IMR-90 (cell line): ENCODE measurements around the gene BPTF. TPM values are rescaled to one million over a fixed set of nuclear protein-coding genes. Genes with fewer than 3 reads are reported as not detected.

Experiments used
- ATAC-seq: fragments of 200-7000 bp; cut with Tn5 transposase; 2 replicates; pipeline ENCODE4 v1.9.1; 2020; ENCODE audit warnings: low read depth, mild to moderate bottlenecking, moderate library complexity
- BruUV-seq: library from RNA; stranded (reverse); fragments of 400-500 nt; replicated peaks from 2 replicates; lab custom pipeline; 2021; lab: Mats Ljungman, UMichigan
- CTCF ChIA-PET: fragments of 300-600 bp; formaldehyde crosslinking; extraction: SDS; loops from one replicate; lab custom pipeline; 2021; ENCODE audit warnings: antibody characterized with exemption; lab: Yijun Ruan, JAX
- POLR2A ChIA-PET: fragments of 300-600 bp; sonication (Branson Sonifier 250); formaldehyde crosslinking; loops from one replicate; lab custom pipeline; 2022; ENCODE audit warnings: antibody characterized with exemption; ENCODE audit not compliant: unreplicated experiment; lab: Charles Lee
- DNase-seq: peaks from one replicate; pipeline ENCODE4 v3.0.0; 2013
- H2AFZ ChIP-seq: replicated peaks from 2 replicates; pipeline ENCODE3; 2013; ENCODE audit warnings: low read length, mild to moderate bottlenecking; ENCODE audit not compliant: poor library complexity
- H2AK5ac ChIP-seq: 2 replicates; pipeline ENCODE4 v1.6.1; 2013; ENCODE audit warnings: low read depth, low read length, inconsistent platforms
- H2AK9ac ChIP-seq: replicated peaks from 2 replicates; pipeline ENCODE3; 2013; ENCODE audit warnings: mild to moderate bottlenecking, low read depth, low read length, moderate library complexity; ENCODE audit not compliant: poor library complexity
- H2BK120ac ChIP-seq: 2 replicates; pipeline ENCODE4 v1.6.1; 2013; ENCODE audit warnings: low read depth, low read length, inconsistent platforms
- H2BK15ac ChIP-seq: 3 replicates; pipeline ENCODE4 v1.6.1; 2013; ENCODE audit warnings: low read depth, low read length, inconsistent platforms
- H2BK20ac ChIP-seq: 2 replicates; pipeline ENCODE4 v1.6.1; 2013; ENCODE audit warnings: low read depth, mild to moderate bottlenecking, inconsistent platforms, low read length, moderate library complexity
- H2BK5ac ChIP-seq: 2 replicates; pipeline ENCODE4 v1.6.1; 2013; ENCODE audit warnings: mild to moderate bottlenecking, low read depth, low read length, inconsistent platforms; ENCODE audit not compliant: poor library complexity, severe bottlenecking
- H3K14ac ChIP-seq: replicated peaks from 2 replicates; pipeline ENCODE4 v1.6.1; 2013; ENCODE audit warnings: low read depth, low read length, inconsistent platforms
- H3K18ac ChIP-seq: 2 replicates; pipeline ENCODE4 v1.6.1; 2013; ENCODE audit warnings: low read depth, low read length, control low read depth
- H3K23ac ChIP-seq: 2 replicates; pipeline ENCODE4 v1.6.1; 2013; ENCODE audit warnings: low read depth, low read length, inconsistent platforms
- H3K27ac ChIP-seq: 2 replicates; pipeline ENCODE4 v1.5.1; 2013; ENCODE audit warnings: mild to moderate bottlenecking, control low read depth, low read length; ENCODE audit not compliant: insufficient read depth
- H3K27me3 ChIP-seq: 2 replicates; pipeline ENCODE4 v1.6.1; 2013; ENCODE audit warnings: low read length; ENCODE audit not compliant: control insufficient read depth, insufficient read depth
- H3K36me3 ChIP-seq: 2 replicates; pipeline ENCODE4 v1.6.1; 2013; ENCODE audit warnings: low read length, mixed read lengths; ENCODE audit not compliant: control insufficient read depth, insufficient read depth
- H3K4ac ChIP-seq: 2 replicates; pipeline ENCODE4 v1.6.1; 2013; ENCODE audit warnings: low read depth, low read length, inconsistent platforms
- H3K4me1 ChIP-seq: 2 replicates; pipeline ENCODE4 v1.6.1; 2013; ENCODE audit warnings: low read length, mixed read lengths; ENCODE audit not compliant: control insufficient read depth, insufficient read depth
- H3K4me2 ChIP-seq: 2 replicates; pipeline ENCODE4 v1.6.1; 2013; ENCODE audit warnings: low read depth, mild to moderate bottlenecking, control low read depth, low read length, moderate library complexity
- H3K4me3 ChIP-seq: 2 replicates; pipeline ENCODE4 v1.5.1; 2013; ENCODE audit warnings: low read depth, mild to moderate bottlenecking, control low read depth, low read length, moderate library complexity; ENCODE audit not compliant: insufficient read depth
- H3K56ac ChIP-seq: 2 replicates; pipeline ENCODE4 v1.6.1; 2013; ENCODE audit warnings: low read length, inconsistent platforms; ENCODE audit not compliant: insufficient read depth; ENCODE audit errors: extremely low read depth
- H3K79me1 ChIP-seq, 2 experiments: 2 replicates each; pipeline ENCODE4 v1.6.1; 2013; ENCODE audit warnings: low read length in 2 of 2, inconsistent platforms in 1 of 2, low read depth in 1 of 2
- H3K9ac ChIP-seq: 2 replicates; pipeline ENCODE4 v1.6.1; 2013; ENCODE audit warnings: low read depth, low read length, control low read depth
- H3K9me1 ChIP-seq: 2 replicates; pipeline ENCODE4 v1.6.1; 2013; ENCODE audit warnings: low read length, inconsistent platforms; ENCODE audit not compliant: insufficient read depth
- H3K9me3 ChIP-seq: 2 replicates; pipeline ENCODE4 v1.6.1; 2013; ENCODE audit warnings: low read length; ENCODE audit not compliant: control insufficient read depth, insufficient read depth
- H4K20me1 ChIP-seq: 2 replicates; pipeline ENCODE4 v1.6.1; 2013; ENCODE audit warnings: low read length, inconsistent platforms; ENCODE audit not compliant: insufficient read depth
- H4K5ac ChIP-seq: 2 replicates; pipeline ENCODE4 v1.6.1; 2013; ENCODE audit warnings: mild to moderate bottlenecking, low read depth, low read length, control low read depth
- H4K8ac ChIP-seq, 2 experiments: 2 replicates each; pipeline ENCODE4 v1.6.1; 2013; ENCODE audit warnings: low read depth in 2 of 2, low read length in 2 of 2, control low read depth in 1 of 2, inconsistent platforms in 1 of 2
- H4K91ac ChIP-seq: 2 replicates; pipeline ENCODE4 v1.6.1; 2013; ENCODE audit warnings: low read depth, low read length, inconsistent platforms; ENCODE audit not compliant: insufficient read depth
- BHLHE40 ChIP-seq: fragments of 150-350 bp; IDR thresholded peaks from 2 replicates; pipeline ENCODE4 v1.6.1; 2016; ENCODE audit warnings: mild to moderate bottlenecking, low read depth, low read length
- CEBPB ChIP-seq: IDR thresholded peaks from 2 replicates; pipeline ENCODE4 v1.6.1; 2012; ENCODE audit warnings: low read depth, low read length, improper control_type of control experiment
- CHD1 ChIP-seq: IDR thresholded peaks from 2 replicates; pipeline ENCODE4 v1.6.1; 2012; ENCODE audit warnings: low read depth, low read length, improper control_type of control experiment
- CTCF ChIP-seq: conservative IDR thresholded peaks from 2 replicates; pipeline ENCODE4 v1.5.1; 2012; ENCODE audit warnings: mild to moderate bottlenecking, low read depth, low read length, improper control_type of control experiment
- ELK1 ChIP-seq: fragments of 150-350 bp; IDR thresholded peaks from 2 replicates; pipeline ENCODE4 v1.6.1; 2016; ENCODE audit warnings: low read depth, mild to moderate bottlenecking, low read length, moderate library complexity, borderline replicate concordance
- FOS ChIP-seq: fragments of 150-350 bp; IDR thresholded peaks from 2 replicates; pipeline ENCODE4 v1.6.1; 2016; ENCODE audit warnings: low read depth, low read length
- MAZ ChIP-seq: IDR thresholded peaks from 2 replicates; pipeline ENCODE4 v1.6.1; 2012; ENCODE audit warnings: low read depth, mild to moderate bottlenecking, low read length, improper control_type of control experiment, moderate library complexity, borderline replicate concordance
- MXI1 ChIP-seq: IDR thresholded peaks from 2 replicates; pipeline ENCODE4 v1.6.1; 2012; ENCODE audit warnings: low read depth, mild to moderate bottlenecking, low read length, moderate library complexity, borderline replicate concordance
- NFE2L2 ChIP-seq: fragments of 150-350 bp; IDR thresholded peaks from 2 replicates; pipeline ENCODE4 v1.6.1; 2016; ENCODE audit warnings: low read depth, mild to moderate bottlenecking, low read length
- RAD21 ChIP-seq: IDR thresholded peaks from 2 replicates; pipeline ENCODE4 v1.6.1; 2012; ENCODE audit warnings: low read length, improper control_type of control experiment
- RCOR1 ChIP-seq: IDR thresholded peaks from 2 replicates; pipeline ENCODE4 v1.6.1; 2012; ENCODE audit warnings: mild to moderate bottlenecking, low read length, improper control_type of control experiment; ENCODE audit not compliant: insufficient replicate concordance
- RFX5 ChIP-seq: IDR thresholded peaks from 2 replicates; pipeline ENCODE4 v1.8.0; 2012; ENCODE audit warnings: low read depth, mild to moderate bottlenecking, low read length, moderate library complexity
- SMC3 ChIP-seq: fragments of 150-350 bp; IDR thresholded peaks from 2 replicates; pipeline ENCODE4 v1.6.1; 2016; ENCODE audit warnings: low read depth, mild to moderate bottlenecking, antibody characterized with exemption, low read length, moderate library complexity
- USF2 ChIP-seq: fragments of 150-350 bp; IDR thresholded peaks from 2 replicates; pipeline ENCODE4 v1.6.1; 2017; ENCODE audit warnings: mild to moderate bottlenecking, antibody characterized with exemption, low read length, low read depth
- WGBS, 2 experiments: methylation state at CpG; one replicate each; pipeline versions ENCODE4 v1.1.5 to v1.1.7; 2013; ENCODE audit warnings: missing lambda C conversion rate in 2 of 2; ENCODE audit not compliant: insufficient read length in 1 of 2; ENCODE audit errors: extremely low coverage in 2 of 2; 5-methylcytosine and 5-hydroxymethylcytosine counted together
- dilution Hi-C: fragments of 300-500 bp; cut with HindIII; formaldehyde crosslinking; loops from one replicate; pipeline ENCODE4 v1.14.3; 2018; ENCODE audit warnings: low sequenced_read_pairs; ENCODE audit not compliant: unreplicated experiment
- in situ Hi-C: fragments of 300-500 bp; cut with MboI; formaldehyde crosslinking; loops from 3 replicates; pipeline ENCODE4 v1.14.3; 2019; ENCODE audit warnings: low sequenced_read_pairs, inconsistent platforms, mixed read lengths
- intact Hi-C: fragments of 100-400 bp; cut with micrococcal nuclease; formaldehyde crosslinking; loops from 2 replicates; pipeline ENCODE4 v1.10.0; 2022
- polyA plus RNA-seq, 3 experiments: library from polyadenylated mRNA; depleted of rRNA; stranded (reverse); fragments of >200 nt; gene quantifications; 2 replicates each; pipeline ENCODE4 v1.2.3, GENCODE V29; 2012; ENCODE audit warnings: low replicate concordance in 1 of 3
- total RNA-seq: library from RNA; depleted of rRNA; stranded (reverse); fragments of >200 nt; gene quantifications from 2 replicates; pipeline ENCODE4 v1.2.3, GENCODE V29; 2012

Gene BPTF
- total and polyA plus RNA-seq, 2 of the 4 experiments (the other 2 are of a cell fraction), result 32.3 to 35.7 TPM

GRCh38 chr17:67818110-67819002 lies 6.9 kb upstream of the BPTF start:
- Histone ChIP-seq H2BK20ac (no peak overlapping the region), H4K8ac (no peak overlapping the region), H3K9me1 (no peaks in the 10 kb centered on the region), H4K91ac (no peak overlapping the region), H3K18ac (no peak overlapping the region), H3K4me2 (no peak overlapping the region), H3K23ac (no peak overlapping the region), H2AK9ac (no peak overlapping the region), H3K4me3 (no peak overlapping the region), H3K14ac (no peak overlapping the region), H2BK5ac (no peak overlapping the region), H3K9ac (no peak overlapping the region), H3K9me3 (no peaks in the 10 kb centered on the region), H4K20me1 (no peaks in the 10 kb centered on the region), H2BK15ac (no peak overlapping the region), H3K4ac (no peak overlapping the region), H2AK5ac (no peak overlapping the region), H2BK120ac (no peak overlapping the region), H3K27me3 (no peaks in the 10 kb centered on the region; the same call in 1 of the 2 replicates), H3K79me1 (no peaks in the 10 kb centered on the region), H3K36me3 (no peaks in the 10 kb centered on the region), H4K5ac (no peak overlapping the region), H3K27ac (no peak overlapping the region), H2AFZ (no peak overlapping the region), H3K4me1 (no peaks in the 10 kb centered on the region), H3K56ac (no peak overlapping the region)
- intact Hi-C loops (no loop called here), in situ Hi-C loops (no loop called here), dilution Hi-C loops (no loop called here)
- DNase-seq, result no peak
- ChIA-PET CTCF (interaction anchor here (0.5 to 0.6 kb wide), 2 partner anchors 10 to 61 kb away, joined by 4 to 6 read pairs; no protein-coding TSS in a partner anchor), POLR2A (interaction anchor here (0.6 kb wide), 1 partner anchor 202 kb away, joined by 3 read pairs; no protein-coding TSS in a partner anchor)
- 76% methylated on average over 3 of the region's 7 CpGs; no CpG with 5 or more reads in 1 of the 2 experiments for WGBS, 2 experiments
- no peak for ATAC-seq
- no TSS peak for BruUV-seq
- no peak for TF ChIP-seq RCOR1
- no peak for TF ChIP-seq USF2
- no peak for TF ChIP-seq MXI1
- TF ChIP-seq MAZ, result no peak
- TF ChIP-seq ELK1, result no peak
- TF ChIP-seq RFX5, result no peak
- TF ChIP-seq BHLHE40, result no peak
- no peak for TF ChIP-seq CEBPB
- TF ChIP-seq FOS, result no peak
- TF ChIP-seq CTCF, result no peak
- TF ChIP-seq NFE2L2, result no peak
- TF ChIP-seq CHD1, result no peak
- no peak for TF ChIP-seq SMC3
- TF ChIP-seq RAD21, result no peak
